GM19239 (cell line): ENCODE results near the gene RUNX2.

Experiments
- DNase-seq: peaks from one replicate; pipeline ENCODE4 v3.0.0; 2011; ENCODE audit warnings: low spot score; ENCODE audit not compliant: insufficient read length
- FAIRE-seq: peaks from 2 replicates; lab custom pipeline; 2011; peaks lifted over from hg19 to GRCh38; lab: Jason Lieb, UNC

RUNX2 gene

DNA sequence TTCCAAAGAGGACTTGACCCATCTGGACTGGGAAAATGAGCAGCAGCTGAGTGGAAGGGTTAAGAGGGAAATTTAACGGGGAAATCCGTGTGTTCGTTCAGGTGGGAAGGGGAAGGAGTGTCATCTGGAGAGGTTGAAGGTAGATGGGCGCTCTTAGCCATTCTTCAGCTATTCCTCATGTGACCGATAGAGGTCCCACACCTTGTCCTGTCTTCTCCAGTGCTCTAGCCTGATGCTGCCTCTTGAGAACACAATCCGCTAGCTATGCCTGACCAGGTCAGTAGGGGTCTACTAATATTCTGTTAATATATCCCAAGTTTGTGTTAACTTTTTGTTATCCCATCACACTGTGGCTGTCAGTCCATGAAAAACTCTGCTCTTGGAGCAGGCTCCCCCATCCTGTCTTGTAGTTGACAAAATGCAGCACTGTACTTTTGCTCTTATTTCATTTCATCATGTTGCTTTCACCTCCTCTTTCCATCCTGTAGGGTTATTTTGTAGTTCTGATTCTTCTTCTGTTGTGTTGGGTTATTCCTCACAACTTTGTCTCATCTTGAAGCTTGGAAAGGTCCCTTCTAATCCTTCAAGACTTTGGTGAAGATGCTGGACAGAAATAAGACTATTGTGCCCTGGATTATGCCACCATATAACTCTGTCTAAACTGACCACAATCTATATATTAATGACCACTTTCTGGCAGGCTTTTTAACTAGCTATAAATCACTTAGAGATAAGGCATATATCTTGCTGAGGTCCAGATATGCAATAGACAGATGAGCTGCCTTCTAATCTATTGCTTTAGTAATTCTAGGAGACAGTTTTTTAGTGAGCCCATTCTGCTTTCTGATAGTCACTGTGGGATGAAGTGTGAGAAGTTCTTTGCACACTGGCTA is 173.0 kb downstream of the RUNX2 start:
- FAIRE-seq (no peak), DNase-seq (no peak)

DNA sequence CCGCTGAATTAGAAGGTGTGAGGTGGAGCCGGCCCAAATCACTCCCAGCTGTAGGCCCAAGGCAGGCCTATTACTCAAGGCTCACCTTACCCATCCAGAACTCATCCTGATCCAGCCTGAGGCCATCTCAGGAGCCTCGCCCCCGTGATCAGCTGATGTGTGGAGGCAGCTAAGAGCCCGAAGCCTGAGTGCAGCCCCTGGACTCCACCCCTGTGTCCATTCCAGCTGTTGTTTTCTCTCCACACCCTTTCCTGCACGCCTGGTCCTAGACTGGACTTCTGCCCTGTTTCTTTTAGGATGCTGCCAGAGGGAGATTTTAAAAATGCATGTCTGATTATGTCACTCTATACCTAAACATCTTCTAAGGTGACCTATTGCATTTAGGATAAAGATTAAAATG is 174.3 kb downstream of the RUNX2 start:
- DNase-seq: no peak
- no peak for FAIRE-seq

GRCh38 chr6:45504947-45505346 is 176.8 kb downstream of the RUNX2 start:
- FAIRE-seq (no peak), DNase-seq (no peak)

DNA sequence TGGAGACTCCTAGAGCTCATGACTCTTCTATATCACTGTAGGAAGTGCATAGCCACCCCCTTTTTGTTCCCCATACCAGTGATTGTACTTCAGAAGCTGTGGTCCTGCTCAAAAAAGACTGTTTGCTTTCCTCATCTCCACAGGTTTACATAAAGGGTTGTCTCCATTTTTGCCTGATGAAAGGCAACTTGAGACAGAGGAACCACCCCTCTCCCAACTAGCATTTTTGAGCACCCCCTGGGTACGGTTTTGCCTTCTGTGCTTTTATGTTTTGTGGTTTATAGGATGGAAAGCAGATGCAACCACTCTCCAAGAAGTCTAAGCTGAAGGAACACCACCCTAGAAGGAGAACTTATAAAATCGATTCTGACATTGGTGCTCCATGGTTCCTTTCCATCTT is 177.3 kb downstream of the RUNX2 start:
- FAIRE-seq: no peak
- DNase-seq: no peak

DNA sequence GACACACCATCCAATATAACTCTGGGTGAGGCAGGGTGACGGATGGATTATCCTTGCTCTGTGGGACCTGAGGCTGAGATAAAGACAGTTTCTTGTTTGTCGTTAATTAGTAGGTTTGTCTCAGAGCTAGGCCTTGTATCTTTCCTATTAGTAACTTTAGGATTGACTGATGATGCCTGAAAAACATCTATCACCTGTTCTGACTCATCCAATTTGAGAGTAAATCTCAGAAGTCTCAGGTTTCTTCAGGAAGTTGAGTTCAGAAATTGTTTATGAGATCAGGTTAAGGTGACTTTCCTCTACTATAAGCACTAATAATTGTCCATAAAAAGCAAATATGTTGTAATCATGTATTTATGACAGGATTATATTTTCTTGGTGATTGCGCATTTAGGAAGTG is 179.1 kb downstream of the RUNX2 start:
- DNase-seq: no peak
- no peak for FAIRE-seq

GRCh38 chr6:45509426-45509825 is 181.3 kb downstream of the RUNX2 start:
- no peak for FAIRE-seq
- no peak for DNase-seq

DNA sequence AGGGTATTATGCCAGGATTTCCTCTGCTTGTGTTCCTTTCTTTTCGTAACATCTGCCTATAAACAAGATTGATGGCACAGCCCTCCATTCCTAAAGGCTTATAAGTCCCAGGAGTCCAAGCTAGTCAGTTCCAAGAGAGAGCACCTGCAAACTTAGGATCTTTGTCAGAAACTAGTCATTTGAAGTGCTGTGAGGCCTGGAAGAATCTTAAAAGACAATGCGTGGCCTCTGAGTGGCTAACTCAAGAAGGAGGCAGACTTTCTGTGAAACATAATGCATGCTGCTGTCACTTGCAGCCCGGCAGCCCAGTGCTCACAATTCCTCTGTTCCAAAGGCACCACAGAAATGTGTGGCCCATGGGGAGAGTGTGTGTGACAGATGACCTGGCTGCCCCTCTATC is 184.6 kb downstream of the RUNX2 start:
- no peak for FAIRE-seq

GRCh38 chr6:45513213-45513618 is 185.1 kb downstream of the RUNX2 start:
- DNase-seq (no peak), FAIRE-seq (no peak)

More for the DNA sequence above, 184.6 kb downstream of the RUNX2 start:
- no peak for DNase-seq

DNA sequence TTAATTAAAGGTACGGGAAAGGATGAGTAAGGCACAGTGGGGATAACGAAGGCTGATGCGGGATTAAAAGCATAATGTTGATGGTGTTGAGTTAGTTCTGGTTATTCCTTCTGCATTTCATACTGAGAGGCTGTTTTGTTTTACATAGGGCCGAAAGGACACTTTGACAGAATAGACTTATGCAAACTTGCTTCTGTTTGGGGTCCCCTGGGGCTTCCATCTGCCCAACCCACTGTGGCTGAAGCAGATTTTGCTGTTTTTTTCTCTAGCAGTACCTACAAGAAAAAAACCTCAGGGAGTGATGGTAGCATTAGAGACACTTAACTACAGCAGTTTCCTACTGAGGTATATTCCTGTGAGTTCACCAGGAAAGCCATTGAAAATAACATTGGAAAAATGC is 185.7 kb downstream of the RUNX2 start:
- DNase-seq: no peak
- FAIRE-seq: no peak

- DNase-seq (no peak), FAIRE-seq (no peak)
Observed at GRCh38 chr6:45514454-45515230, 186.5 kb downstream of the RUNX2 start.

DNA sequence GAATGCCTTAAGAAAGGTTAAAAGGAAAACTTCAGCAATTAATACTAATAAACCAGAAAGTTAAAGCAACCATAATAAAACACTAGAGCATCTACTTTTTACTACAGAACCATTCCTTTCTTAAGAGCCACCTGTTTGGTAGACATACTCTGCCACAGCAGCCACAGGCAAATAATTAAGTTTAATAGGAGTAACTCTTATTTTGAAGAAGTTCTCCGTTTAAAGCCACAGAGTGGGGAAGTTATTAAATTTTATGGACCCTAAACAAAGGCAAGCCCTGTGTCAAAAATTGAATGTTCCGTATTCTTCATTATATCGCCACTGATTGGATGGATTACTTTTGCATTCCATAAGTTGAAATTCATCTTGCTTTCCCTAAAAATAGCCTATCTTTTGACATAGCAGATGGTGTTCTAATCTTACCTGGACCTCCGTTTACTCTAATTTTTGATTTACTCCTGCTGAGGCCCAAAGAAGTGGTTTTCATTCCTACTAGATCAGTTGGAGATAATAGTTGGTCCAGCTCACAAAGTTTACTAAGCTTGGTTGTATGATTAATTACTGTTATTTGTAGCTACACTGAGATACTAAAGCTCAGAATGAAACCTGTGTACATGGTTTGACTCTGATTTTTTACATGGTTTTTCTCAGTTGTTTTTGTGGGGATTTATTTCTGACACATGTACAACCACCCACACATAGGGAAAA is 190.0 kb downstream of the RUNX2 start:
- FAIRE-seq: no peak

GRCh38 chr6:45521226-45521625 is 193.1 kb downstream of the RUNX2 start:
- no peak for FAIRE-seq
- no peak for DNase-seq

More for the DNA sequence above, 190.0 kb downstream of the RUNX2 start:
- DNase-seq: no peak

- DNase-seq (no peak), FAIRE-seq (no peak)
Observed at GRCh38 chr6:45522486-45522885, 194.4 kb downstream of the RUNX2 start.

GRCh38 chr6:45527210-45527609 is 199.1 kb downstream of the RUNX2 start:
- DNase-seq (no peak), FAIRE-seq (no peak)

DNA sequence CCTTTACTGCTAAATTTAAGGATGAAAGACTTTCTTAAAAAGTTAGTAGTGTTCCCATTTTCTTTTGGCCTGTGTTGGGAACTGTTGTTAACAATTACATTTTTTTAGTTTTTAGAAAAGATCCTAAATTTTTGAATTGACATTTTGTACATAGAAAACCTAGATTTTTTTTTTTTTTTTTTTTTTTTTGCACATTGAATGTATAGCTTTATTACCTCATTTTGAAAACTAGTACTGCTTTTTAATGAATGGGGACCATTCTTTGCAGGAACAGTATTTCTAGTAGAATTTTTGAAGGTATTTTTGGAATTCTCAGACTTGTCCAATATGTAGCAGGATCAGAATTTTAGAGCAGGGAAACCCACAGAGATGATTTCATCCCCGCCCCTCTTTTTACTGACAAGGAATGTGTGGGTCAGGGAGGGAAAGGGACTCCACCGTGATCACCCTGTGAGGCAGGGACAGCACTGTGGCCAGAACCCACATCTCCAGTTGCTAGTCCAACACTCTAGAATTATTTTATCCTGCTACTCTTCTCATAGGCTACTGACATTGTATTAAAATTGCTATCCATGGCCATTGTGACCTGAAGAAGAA is 204.0 kb downstream of the RUNX2 start:
- DNase-seq (no peak), FAIRE-seq (no peak)

DNA sequence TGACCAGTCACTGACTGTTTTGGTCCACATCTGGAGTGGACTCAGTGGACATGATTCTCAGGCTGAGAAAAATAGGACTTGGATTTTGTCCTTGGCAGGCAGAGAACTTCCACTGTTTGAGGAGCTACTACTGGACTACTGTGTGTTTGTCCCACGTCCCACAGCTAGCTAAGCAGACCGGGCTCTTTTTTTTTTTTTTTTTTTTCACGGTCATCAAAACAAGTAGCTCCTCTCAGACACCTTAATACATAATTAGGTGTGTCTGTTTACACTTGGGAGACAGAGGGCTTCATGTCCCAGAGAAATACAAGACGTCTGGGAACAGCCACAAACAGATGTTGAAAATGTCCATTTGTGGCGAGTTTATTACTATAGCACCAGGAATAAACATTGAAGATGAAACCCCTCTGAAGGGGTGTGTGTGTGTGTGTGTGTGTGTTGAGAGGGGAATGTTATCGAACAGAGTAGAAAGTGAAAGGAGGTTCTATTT is 204.6 kb downstream of the RUNX2 start:
- DNase-seq (no peak), FAIRE-seq (no peak)

DNA sequence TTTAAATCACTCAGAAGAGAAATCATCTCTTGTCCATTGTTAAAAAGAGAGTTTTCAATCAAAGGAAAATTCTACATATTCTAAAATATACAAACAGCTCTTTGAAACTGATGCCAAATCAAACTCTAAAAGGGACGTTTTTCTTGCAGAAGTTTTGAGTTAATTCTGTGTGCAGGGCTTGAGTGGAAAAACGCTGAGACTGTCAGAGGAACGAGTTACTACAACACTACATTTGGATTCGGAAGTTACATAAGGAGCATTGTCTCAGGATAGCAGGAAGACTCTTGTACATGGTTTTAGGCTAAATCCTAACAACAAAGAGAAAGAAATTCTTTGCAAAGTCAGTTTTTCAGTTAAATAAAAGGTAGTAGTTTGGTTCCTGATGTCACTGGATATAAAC is 205.3 kb downstream of the RUNX2 start:
- FAIRE-seq: no peak
- no peak for DNase-seq

GRCh38 chr6:45535933-45536332 is 207.8 kb downstream of the RUNX2 start:
- FAIRE-seq: no peak

DNA sequence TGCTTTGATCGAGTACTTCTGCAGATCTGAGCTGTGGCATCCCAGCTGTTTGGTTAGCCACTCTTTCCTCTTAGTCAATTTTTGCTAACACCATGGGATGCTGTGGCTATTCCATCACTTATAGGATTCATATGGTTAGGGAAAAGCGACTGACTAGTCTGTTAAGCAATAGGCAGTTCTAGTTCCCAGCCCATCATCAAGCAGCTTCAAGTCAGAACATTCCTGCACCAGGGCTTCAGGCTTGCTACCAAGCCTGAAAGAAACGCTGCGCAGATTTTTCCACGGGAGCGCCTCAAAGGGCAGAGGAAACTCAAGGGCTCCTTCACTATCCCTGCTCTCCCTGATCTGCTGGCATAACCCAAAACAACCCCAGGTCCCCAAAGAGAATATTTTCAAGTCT is 209.4 kb downstream of the RUNX2 start:
- FAIRE-seq (no peak), DNase-seq (no peak)

More at GRCh38 chr6:45535933-45536332, 207.8 kb downstream of the RUNX2 start:
- DNase-seq: no peak
